ENCODE data around the gene ARHGEF17.

DNA sequence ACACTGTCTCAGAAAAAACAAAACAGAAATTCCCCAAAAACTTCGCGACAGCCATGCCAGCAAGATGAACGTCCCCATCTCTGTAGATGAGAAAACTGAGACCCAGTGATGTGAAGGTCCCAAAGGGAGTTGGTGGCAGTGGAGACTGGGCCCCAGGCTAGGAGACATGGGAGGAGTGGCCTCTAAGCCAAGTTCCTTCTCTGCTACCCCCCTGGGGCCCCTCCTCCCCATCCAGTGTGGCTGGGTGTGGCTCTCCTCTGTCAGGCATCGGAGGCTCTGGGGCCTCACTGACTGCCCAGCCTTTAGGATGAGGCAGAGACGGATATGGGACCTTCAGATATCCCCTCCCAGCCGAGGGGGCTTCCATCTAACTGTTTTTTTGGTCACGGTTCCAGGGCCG lies 77.9 kb downstream of the ARHGEF17 start:
- TF ChIP-seq, protein P1, sequence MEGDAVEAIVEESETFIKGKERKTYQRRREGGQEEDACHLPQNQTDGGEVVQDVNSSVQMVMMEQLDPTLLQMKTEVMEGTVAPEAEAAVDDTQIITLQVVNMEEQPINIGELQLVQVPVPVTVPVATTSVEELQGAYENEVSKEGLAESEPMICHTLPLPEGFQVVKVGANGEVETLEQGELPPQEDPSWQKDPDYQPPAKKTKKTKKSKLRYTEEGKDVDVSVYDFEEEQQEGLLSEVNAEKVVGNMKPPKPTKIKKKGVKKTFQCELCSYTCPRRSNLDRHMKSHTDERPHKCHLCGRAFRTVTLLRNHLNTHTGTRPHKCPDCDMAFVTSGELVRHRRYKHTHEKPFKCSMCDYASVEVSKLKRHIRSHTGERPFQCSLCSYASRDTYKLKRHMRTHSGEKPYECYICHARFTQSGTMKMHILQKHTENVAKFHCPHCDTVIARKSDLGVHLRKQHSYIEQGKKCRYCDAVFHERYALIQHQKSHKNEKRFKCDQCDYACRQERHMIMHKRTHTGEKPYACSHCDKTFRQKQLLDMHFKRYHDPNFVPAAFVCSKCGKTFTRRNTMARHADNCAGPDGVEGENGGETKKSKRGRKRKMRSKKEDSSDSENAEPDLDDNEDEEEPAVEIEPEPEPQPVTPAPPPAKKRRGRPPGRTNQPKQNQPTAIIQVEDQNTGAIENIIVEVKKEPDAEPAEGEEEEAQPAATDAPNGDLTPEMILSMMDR (optimal IDR thresholded peaks at IDR 0.05 in 1 of 3, IDR thresholded peaks at IDR 0.05 in 1 of 3, conservative IDR thresholded peaks at IDR 0.05 in 1 of 3; ENCODE audit: extremely low read depth in 1 of 3, insufficient read depth in 2 of 3, low read length in 3 of 3): no peak
- no peak for TF ChIP-seq EZH2 (IDR thresholded peaks at IDR 0.05; ENCODE audit: low read length)

Data from keratinocyte (primary cell).